NCI-H446 treated with DMSO at 0.1 percent for 48 hours (cell line): ENCODE data around the gene TRIP12.
"Not testable (repeated sequence)": the region's sequence is repeated elsewhere in the genome, so short reads cannot be mapped to it uniquely, and the experiment has no call there.

Experiments used
- DNase-seq: peaks from one replicate; lab custom pipeline; 2025; lab: John Stamatoyannopoulos, UW

Gene TRIP12

DNA sequence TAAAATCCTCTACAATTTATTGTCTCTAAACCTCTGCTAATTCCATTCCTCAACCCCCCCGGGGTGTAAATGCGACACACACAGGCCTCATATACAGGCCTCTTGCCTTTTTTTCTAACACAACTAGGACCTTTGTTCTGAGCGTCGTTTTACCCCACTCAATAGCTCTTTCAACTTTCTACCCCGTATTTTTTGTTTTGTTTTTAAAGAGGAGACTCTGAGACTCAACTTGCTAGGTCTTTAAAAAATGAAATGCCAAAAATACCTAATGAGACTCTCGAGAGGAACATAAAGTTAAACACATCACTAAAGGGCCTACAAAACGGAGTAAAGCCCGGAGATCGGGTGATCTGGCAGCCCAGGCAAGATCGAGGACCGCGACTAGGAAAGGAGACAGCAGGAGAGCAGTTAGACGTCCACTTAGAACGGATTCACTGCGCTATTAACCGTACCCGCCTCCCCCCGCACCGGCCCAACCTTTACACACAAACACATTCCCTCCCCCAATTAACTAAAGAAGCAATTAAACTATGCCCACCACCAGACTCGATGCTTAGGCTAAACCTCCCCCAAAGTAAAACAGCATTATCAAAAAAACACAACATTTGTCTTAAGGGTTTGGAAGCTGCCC, 1.7 kb downstream of the TRIP12 start:
- DNase-seq = no peak

DNA sequence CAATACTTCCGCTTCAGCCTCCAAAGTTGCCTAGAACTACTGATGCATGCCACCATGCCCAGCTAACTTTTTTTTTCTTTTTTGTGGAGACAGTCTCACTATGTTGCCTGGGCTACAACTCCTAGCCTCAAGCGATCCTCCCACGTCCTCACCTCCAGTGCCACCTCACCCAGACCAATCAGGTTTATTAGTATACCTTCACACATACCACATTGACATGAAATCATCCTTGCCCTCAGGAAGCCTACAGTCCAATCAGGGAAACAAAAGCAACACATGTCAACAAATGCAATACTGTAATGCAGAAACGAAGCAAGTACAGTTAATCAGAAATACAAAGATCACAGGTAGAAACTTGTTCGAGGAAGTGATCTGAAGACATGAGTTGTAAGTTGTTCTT, 4.0 kb downstream of the TRIP12 start:
- no peak for DNase-seq

DNA sequence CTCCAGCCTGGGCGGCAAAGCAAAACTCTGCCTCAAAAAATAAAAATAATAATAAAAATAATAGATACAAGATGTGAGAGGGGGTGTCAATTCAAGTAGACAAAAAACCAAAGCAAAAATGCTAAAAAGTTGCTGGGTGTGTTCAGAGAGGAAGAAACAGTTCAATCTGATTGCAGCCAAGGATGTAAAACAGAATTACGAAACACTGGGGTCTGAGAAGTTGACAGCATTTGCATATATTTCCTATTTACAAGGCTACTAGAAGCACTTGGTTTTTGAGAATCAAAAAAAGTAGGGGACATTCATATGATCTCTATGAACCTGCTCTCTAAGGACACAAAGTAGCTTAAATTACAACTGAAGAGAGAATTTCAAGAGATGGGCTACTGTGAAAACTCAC, 7.6 kb downstream of the TRIP12 start:
- DNase-seq = no peak

DNA sequence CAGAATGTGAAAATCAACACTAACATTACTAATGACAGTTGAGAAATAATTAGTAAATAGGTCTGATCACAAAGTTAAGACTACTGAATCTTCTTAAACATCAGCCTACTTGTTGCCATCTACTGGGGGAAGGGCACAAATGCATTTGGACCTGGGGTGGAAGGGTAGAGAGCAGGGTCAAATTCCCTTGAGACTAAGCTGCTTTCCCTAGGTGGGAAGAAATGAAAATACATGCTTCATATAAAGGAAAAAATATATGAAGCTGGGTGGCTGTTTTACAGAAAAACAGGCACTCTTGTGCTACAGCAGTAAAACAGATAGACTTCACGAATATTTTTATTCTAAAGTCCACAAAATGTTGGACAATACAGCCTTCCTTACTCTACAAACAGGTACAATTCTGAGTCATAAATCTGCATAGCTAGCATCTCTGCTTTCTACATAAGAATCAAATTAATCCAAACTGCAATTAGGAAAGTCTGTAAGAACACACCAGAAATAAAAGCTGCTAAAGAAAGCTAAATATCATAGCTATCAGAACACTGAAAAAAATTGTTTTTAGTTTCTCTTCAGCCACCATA, 10.9 kb downstream of the TRIP12 start:
- no peak for DNase-seq

DNA sequence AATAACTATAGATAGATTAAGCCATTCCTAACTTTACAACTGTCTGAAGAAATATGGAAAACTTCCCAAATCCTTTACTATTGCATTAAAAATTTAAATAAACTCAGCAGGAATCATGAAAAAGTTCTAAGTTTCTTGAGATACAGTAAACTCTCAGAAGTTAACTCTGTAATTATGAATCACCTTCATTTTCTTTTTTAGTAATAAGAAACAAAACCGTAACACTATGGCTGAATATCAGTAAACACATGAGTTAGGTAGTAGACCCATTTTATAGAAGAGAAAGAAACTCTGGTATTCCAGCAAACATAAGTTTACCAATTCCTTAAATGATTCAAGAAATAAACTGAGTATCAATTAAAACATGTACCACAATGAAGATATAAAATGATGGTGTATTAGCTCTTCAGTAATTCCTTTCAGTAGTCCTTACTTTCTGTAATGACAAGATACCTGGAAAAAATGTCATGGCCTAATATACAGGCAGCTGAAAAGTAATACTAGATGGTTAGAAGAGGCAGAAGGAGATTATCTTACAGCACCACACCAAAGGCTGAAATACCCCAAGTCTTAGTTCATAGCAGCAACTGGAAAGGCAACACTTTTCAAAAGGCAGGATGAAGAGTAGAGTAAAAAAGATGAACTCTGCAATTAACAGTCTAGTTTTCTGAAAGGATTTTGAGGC, 11.5 kb downstream of the TRIP12 start:
- DNase-seq = no peak

DNA sequence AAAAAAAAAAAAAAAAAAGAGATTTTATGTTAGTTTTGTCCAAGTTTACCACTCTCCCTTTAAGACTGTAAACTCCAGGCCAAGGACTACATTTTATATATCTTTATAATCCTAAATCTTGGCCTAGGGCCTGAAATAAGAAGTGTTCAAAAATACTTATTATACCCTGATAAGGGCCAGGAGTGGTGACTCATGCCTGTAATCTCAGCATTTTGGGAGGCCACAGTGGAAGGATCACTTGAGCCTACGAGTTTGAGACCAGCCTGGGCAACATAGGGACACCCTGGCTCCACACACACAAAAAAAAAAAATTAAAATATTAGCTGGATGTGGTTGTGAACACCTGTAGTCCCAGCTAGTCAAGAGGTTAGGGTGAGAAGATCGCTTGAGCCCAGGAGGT, 12.7 kb downstream of the TRIP12 start:
- DNase-seq = no peak

DNA sequence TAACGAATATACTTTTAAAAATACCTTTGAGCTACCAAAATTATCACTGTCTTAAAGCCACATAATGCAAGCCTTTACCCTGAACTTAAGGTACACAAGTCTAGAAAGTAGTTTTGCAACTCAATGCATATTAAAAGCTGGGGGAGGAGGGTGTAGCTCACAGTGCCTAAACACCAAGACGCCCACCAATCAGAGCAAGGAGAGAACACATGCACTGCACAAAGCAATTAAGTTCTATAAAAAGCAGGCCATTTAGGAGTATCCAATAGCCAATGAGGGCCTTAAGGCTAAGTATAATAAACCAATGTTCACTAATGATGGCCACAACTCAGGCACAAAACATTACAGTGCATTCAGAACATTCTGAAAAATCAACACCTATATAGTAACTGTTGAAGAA, 16.2 kb downstream of the TRIP12 start:
- no peak for DNase-seq

DNA sequence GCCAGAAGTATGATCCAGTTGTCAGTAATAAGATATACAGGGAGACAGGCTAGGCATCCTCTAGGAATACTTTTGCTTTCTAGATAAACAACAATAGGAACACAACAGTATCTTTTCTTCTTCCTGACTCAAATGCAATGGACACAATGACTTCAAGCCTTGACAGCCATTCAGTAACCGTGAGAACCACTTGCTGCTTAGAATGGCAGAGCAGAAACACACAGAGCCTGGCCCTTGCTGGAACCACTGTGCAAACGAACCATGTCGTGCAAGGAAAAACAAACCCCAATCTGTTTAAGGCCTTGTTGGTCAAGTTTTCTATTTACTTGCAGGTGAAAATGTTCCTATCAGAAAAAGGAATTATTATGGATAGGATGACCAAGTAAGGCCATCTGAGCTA, 18.8 kb downstream of the TRIP12 start:
- DNase-seq = no peak

DNA sequence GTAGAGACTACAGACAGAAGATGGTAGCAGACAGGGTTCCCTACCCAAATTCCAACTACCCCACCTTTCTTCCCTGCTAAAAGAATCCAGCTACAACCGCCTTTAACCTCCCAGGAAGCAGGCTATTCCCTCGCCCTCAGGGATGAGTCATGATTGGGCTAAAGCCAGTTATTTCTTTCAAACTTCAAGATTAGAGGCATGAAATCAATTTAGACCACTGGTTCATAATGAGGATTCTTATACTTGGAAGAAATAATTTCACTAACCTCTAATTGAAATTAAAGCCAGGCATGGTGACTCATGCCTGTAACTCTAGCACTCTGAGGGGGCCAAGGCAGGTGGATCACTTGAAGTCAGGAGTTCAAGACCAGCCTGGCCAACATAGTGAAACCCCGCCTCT, 20.0 kb downstream of the TRIP12 start:
- DNase-seq = no peak

DNA sequence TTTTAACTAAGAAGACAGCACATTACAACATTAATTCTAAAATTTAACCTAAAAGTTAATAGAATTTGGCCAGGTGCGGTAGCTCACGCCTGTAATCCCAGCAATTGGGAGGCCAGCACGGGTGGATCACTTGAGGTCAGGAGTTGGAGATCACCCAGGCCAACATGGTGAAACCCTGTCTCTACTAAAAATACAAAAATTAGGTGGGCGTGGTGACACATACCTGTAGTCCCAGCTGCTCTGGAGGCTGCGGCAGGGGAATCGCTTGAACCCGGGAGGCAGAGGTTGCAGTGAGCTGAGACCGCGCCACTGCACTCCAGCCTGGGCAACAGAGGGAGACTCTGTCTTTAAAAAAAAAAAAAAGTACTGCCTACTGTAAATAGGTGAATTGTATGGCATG, 21.3 kb downstream of the TRIP12 start:
- not testable (repeated sequence) for DNase-seq

DNA sequence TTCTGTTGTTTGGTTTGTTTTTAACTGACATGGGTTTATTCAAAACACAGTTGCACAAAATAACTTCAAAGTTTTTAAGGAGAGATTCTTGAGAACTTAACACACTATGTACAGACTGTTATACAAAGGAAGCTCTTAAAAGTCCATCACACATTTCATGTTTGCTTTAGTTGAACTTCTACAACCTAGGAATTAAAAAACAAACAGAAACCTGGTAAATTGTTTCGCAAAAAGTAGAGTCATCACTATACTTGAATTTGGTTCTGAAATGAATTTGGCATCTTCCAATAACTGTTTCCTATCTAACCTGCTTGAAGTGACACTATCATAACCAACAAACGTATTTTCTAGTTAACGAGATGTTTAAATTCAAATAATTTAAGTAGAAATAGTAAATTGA, 21.8 kb downstream of the TRIP12 start:
- no peak for DNase-seq

DNA sequence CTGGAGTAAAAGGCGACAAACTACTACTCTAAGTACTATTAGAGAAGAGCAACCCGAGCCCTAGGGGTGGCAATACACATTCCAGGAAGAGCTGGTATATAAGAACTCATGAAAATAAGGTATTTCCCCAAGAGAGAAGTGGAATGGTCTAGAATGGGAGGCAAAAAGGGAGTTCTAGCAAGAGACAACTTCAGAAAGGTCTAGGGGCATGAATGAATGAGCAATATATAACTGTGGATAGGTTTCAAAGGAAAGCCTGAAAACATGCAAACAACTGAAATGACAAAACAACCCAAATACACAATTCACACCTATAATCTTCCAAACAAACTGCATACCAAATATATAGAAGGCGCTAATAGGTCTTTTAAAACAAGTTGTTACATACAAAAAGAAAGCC, 22.2 kb downstream of the TRIP12 start:
- DNase-seq = no peak

DNA sequence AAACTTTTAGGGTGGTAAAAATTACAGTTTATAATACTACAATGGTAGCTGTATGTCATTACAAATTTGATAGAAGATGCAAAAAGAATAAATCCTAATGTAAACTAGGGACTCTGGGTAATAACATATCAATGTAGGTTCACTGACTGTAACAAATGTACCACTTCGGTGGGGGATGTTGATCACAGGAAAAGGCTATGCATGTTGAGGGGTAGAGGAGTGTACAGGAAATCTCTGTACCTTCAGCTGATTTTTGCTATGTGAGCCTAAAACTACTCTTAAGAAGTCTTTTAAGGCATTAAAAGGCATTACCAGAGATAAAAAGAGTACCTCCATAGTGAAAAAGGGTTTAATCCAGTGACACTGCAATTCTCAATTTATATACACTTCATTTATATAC, 25.0 kb downstream of the TRIP12 start:
- DNase-seq = no peak

DNA sequence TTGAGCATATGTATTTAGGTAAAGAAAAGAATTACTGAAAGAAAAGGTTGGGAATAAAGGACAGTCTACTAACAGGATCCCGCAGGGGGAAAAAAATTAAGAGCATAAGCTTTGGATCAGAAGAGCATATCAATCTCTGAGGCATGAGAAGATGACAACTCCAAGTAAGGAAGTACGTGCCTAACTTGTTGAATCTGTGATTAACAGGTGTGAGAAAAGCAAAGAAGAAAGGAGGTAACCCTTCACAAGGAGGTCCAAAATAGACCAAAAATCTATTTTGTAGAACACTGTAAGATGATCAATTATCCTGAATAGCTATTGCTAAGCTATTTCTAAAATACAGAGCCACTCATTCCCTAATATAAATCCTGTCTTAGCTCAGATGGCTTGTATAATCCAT, 32.8 kb downstream of the TRIP12 start:
- DNase-seq = no peak

DNA sequence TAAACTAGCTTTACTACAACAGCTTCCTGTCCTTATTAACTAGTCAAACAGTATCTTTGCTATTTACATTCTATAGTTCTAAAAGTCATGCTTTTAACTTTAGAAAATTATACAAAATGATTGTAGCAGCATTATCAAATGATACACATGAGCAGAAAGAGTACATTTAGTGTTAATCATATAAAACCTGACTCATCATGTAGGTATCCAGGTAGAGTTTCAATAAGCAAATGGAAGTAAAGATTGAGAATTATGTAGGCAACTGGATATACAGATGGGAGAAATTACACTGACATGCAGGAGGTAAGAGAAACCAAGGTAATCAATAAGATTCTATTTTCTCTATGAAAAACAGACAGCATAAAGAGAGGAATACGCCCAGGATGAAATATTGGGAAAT, 33.8 kb downstream of the TRIP12 start:
- no peak for DNase-seq

DNA sequence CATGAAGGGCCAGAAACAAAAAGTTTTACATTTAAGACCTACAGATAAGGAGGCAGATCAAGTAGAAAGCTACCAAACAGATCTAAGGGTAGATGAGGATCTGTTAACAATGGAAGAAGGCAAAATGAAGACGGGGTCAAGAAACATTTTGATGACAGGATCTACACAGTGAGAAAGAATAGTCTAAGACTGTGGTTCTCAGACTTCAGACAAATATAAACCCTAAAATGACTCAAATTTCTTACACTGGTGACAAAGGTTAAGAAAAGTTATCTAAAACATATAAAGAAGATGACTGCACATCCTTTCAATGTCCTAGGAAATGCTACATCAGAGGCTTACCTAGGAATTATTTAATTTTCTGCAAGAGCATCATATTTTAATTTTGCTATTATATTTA, 34.4 kb downstream of the TRIP12 start:
- DNase-seq = no peak

DNA sequence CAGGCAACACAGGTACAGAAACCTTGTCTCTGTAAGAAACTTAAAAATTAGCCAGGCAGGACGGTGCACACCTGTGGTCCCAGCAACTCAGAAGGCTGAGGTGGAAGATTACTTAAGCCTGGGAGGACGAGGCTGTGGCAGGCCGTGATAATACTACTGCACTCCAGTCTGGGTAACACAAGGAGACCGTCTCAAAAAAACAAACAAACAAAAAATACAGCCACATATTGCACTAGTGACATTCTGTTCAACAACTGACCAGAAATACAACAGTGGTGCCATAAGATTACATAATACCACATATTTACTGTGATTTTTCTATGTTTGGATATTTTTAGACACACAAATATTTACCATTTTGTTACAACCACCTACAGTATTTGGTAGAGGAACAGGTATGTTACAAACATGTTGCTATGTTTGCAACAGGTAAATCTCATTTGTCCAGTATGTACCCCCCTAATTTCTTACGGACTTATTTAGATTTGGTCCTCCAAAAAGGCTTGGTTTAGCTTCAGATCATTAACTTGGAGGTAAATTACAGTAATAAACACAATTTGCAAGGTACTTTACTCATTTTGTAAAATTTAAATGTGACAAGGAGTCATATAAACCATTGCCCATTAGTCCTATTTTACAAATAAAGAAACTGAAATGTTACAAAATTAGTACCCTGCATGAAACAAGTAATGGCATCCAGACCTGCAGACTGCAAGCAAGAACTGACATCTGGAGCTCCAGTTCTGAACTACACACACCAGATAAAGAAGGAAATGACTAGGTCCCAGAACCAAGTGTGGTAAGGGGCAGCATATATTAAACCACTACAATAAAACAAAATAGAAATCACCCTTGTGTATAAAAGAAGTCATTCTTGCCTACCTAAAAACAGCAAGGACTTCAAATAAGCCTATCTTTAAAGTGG, 36.8 kb downstream of the TRIP12 start:
- DNase-seq = no peak

DNA sequence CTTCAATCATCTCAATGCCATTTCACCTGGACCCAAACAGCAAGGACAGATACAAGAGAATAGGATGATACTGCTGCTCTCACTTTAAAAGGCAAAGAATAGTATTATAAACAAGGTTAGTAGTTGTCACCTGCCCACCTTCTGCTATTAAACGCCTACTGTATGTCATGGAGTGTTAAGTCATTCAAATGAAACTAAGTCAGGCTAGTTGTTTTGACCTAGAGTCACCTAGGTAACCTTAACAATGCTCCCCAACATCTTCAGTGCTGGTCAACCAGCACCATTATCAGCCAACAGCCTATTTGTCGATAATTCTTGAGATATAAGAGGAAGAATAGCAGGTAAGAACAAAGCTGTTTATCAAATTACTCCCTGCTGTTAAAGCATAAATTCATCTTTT, 39.2 kb downstream of the TRIP12 start:
- no peak for DNase-seq

DNA sequence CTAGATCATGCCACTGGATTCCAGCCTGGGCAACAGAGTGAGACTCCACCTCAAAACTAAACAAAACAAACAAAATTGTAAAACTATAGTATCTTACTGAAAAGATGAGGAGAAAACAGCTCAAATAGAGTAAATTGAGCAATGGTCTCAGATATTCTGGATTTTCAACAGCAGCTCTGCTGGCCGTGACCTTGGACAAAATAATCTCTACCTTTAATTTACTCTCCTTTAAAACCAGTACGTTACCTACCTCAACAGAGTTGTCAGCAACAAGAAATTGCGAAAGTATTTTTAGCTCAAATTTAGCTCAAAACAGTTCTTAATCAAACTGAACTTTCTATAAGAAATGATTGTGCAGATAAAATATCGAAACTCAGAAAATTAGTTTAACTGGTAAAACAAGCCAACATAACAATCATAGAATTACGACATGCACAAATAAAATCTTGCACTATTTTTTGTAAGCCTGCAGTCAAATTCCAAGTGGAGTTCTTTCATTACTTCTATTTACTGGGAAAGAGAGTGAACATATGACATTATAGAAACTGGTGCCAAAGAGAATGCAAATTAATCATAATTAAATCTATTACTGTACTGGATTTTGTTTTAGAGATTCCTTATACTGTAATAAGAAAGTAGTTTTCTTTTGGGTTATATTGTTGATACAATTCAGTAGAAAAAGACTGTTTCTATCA, 40.8 kb downstream of the TRIP12 start:
- no peak for DNase-seq

DNA sequence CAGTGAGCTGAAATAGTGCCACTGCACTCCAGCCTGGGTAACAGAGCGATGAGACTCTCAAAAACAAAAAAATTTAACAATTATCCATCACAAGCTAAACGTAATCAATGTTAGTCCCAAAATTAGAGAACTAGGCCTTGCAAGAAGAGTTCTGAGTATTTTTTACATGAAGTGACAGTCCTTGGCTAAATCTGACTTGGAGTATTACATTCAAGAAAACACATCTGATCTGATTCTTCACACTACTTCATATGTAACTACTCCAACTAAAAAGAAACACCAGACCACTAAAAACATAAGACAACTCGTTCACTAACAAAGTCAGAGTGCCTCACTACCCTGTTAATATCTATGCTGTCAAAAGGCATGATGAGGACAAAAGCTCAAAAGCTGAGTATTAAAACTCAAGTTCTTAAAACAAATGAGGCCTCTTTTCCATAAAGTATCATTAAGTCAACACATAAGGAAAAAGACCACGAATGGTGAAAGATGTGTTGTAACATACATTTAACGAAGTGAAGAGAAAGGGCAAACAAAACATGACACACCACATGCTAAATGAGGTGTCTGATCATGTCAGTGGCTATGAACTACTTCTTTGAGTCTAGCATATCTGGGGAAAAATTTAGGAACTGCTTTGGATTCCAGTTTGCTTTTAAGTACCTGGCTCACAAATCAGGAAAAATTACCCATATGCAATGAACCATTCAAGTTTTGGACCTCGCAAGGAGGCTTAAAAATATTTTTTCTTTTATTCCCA, 42.4 kb downstream of the TRIP12 start:
- no peak for DNase-seq

DNA sequence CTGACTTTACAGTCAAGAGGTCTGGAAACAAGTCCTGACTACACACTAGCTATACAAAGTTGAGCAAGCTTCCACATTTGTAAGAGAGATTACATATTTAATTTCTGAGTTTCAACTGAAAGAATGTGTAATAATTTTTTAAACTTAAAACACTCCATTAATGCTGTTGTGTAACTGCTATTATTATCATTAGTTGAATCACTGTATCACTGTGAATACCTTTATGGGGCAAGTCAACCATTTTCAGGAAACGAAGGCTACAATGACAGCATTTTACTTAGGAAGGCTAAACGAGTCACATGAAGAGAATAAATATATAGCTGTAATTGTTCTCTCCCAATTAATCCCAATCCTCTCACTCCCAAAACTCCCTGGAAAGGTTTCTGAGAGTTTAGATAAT, 46.3 kb downstream of the TRIP12 start:
- no peak for DNase-seq
